SK-N-MC (cell line): ENCODE results near the gene TBC1D22A.

Experiments
- EZH2 ChIP-seq: fragments of 200-600 bp; sonication (generic); IDR thresholded peaks from one replicate; pipeline ENCODE4 v1.6.1; 2017; ENCODE audit warnings: antibody characterized with exemption
- FOXP2 ChIP-seq: optimal IDR thresholded peaks from 2 replicates; pipeline ENCODE3; 2011; ENCODE audit warnings: mild to moderate bottlenecking, moderate library complexity; ENCODE audit not compliant: insufficient read depth; ENCODE audit errors: extremely low read length, control extremely low read depth
- POLR2AphosphoS5 ChIP-seq: IDR thresholded peaks from 2 replicates; pipeline ENCODE4 v1.6.1; 2012; ENCODE audit warnings: mild to moderate bottlenecking, low read depth, low read length, borderline replicate concordance

DNA sequence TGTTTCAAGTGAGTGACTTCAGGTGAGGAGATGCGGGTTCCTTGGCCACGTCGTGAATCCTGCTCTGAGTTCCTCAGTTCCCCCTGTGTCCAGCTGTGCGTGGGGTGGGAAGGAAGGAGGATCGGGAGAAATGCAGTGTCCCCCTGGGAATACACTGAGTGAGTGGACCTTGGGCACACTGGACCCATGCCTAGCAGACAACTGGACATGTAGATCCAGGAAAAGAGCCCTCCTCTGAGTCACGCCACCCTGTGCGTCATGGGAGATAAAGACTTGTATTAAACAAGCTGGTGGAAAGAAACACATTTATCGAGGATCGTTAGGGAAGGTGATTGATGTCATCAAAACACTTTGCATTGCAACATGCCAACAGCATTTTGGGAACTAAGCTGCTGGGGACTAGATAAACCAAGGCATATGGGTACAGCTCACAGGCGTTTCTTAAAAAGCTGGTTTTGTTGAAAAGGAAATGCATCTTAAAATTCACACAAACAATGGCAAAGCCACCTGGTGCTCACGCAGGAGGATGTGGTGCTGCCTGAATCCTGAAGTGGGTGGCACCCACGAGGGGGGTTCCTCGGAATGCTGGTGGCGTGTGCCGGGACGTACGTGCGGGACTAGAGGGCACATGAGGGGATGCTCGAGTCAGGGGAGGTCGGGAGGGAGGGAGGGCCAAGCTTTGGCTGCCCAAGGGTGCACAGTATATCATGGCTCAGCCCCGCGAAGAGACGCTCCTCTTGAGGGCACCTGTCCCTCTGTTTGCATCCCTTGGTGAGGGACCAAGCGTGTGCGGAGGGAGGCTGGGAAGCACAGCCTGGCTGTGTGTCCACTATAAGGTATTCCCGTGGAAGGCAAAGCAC lies 303.5 kb downstream of the TBC1D22A start:
- TF ChIP-seq EZH2: no peak
- no peak for TF ChIP-seq POLR2AphosphoS5
- no peak for TF ChIP-seq FOXP2
